MM.1S (cell line): Measurements from ENCODE around the gene UQCRH.

Source experiments
- DNase-seq: peaks from one replicate; pipeline ENCODE4 v3.0.0-alpha.2; 2015
- H2AFZ ChIP-seq: fragments of 300-600 bp; sonication (generic); 2 replicates; pipeline ENCODE4 v1.6.0; 2016; ENCODE audit warnings: antibody characterized with exemption, low read length
- H3F3A ChIP-seq: fragments of 300-600 bp; sonication (generic); 2 replicates; pipeline ENCODE4 v1.6.1; 2016; ENCODE audit warnings: mild to moderate bottlenecking, antibody characterized with exemption, low read length, moderate library complexity, mixed read lengths; ENCODE audit not compliant: insufficient read depth
- H3K27ac ChIP-seq: fragments of 300-600 bp; sonication (generic); 2 replicates; pipeline ENCODE4 v1.5.1; 2016; ENCODE audit warnings: mild to moderate bottlenecking, low read length
- H3K27me3 ChIP-seq: fragments of 300-600 bp; sonication (generic); replicated peaks from 2 replicates; pipeline ENCODE4 v1.6.0; 2016; ENCODE audit warnings: low read length; ENCODE audit not compliant: insufficient read depth
- H3K36me3 ChIP-seq: fragments of 300-600 bp; sonication (generic); replicated peaks from 2 replicates; pipeline ENCODE4 v1.6.1; 2016; ENCODE audit warnings: mild to moderate bottlenecking, low read length, mixed read lengths; ENCODE audit not compliant: insufficient read depth
- H3K4me1 ChIP-seq: fragments of 300-600 bp; sonication (generic); 2 replicates; pipeline ENCODE4 v1.6.1; 2016; ENCODE audit warnings: low read length, mixed read lengths
- H3K4me2 ChIP-seq: fragments of 300-600 bp; sonication (generic); 2 replicates; pipeline ENCODE4 v1.6.0; 2016; ENCODE audit warnings: low read depth, low read length
- H3K4me3 ChIP-seq: fragments of 300-600 bp; sonication (generic); 2 replicates; pipeline ENCODE4 v1.5.1; 2016; ENCODE audit warnings: low read length, mixed read lengths
- H3K79me2 ChIP-seq: fragments of 300-600 bp; sonication (generic); 2 replicates; pipeline ENCODE4 v1.6.1; 2016; ENCODE audit warnings: mixed run types, low read length, mixed read lengths
- H3K9ac ChIP-seq: fragments of 300-600 bp; sonication (generic); 2 replicates; pipeline ENCODE4 v1.6.1; 2016; ENCODE audit warnings: low read length, mixed read lengths
- H3K9me2 ChIP-seq: fragments of 300-600 bp; sonication (generic); replicated peaks from 2 replicates; pipeline ENCODE4 v1.6.1; 2016; ENCODE audit warnings: mild to moderate bottlenecking, low read length, mixed read lengths; ENCODE audit not compliant: insufficient read depth
- H3K9me3 ChIP-seq: fragments of 300-600 bp; sonication (generic); replicated peaks from 2 replicates; pipeline ENCODE4 v1.6.1; 2016; ENCODE audit warnings: mild to moderate bottlenecking, low read length, mixed read lengths; ENCODE audit not compliant: insufficient read depth
- H4K20me1 ChIP-seq: fragments of 300-600 bp; sonication (generic); 2 replicates; pipeline ENCODE4 v1.6.1; 2016; ENCODE audit warnings: mild to moderate bottlenecking, low read length, moderate library complexity, mixed read lengths; ENCODE audit not compliant: insufficient read depth
- EZH2 ChIP-seq: fragments of 300-600 bp; sonication (generic); optimal IDR thresholded peaks from 2 replicates; pipeline ENCODE3; 2017; ENCODE audit warnings: low read depth, mild to moderate bottlenecking, antibody characterized with exemption, low read length, mixed read lengths
- EZH2phosphoT487 ChIP-seq: fragments of 300-600 bp; sonication (generic); IDR thresholded peaks from 2 replicates; pipeline ENCODE4 v1.6.1; 2018; ENCODE audit warnings: antibody characterized with exemption, low read length
- TF ChIP-seq, protein P1 (sequence below): fragments of 300-600 bp; sonication (generic); IDR thresholded peaks from 2 replicates; pipeline ENCODE4 v1.5.1; 2016; ENCODE audit warnings: antibody characterized with exemption, low read length, mixed read lengths

UQCRH gene

GRCh38 chr1:46303038-46303871 is at the start of gene UQCRH, which contains the start of gene LRRC41:
Gene UQCRH, plus strand, starts transcription at chr1:46303698. Its CDS starts 69 bp downstream, at chr1:46303767.
Gene LRRC41, minus strand, starts transcription at chr1:46303616. Its CDS starts 294 bp downstream, at chr1:46303322.
- no peak for TF ChIP-seq EZH2
- no peak for TF ChIP-seq EZH2phosphoT487
- TF ChIP-seq, protein P1, sequence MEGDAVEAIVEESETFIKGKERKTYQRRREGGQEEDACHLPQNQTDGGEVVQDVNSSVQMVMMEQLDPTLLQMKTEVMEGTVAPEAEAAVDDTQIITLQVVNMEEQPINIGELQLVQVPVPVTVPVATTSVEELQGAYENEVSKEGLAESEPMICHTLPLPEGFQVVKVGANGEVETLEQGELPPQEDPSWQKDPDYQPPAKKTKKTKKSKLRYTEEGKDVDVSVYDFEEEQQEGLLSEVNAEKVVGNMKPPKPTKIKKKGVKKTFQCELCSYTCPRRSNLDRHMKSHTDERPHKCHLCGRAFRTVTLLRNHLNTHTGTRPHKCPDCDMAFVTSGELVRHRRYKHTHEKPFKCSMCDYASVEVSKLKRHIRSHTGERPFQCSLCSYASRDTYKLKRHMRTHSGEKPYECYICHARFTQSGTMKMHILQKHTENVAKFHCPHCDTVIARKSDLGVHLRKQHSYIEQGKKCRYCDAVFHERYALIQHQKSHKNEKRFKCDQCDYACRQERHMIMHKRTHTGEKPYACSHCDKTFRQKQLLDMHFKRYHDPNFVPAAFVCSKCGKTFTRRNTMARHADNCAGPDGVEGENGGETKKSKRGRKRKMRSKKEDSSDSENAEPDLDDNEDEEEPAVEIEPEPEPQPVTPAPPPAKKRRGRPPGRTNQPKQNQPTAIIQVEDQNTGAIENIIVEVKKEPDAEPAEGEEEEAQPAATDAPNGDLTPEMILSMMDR: no peak
- peak within 1 kb of the TSS; percentile 95 for H3K9ac ChIP-seq
- no peaks in the 10 kb centered on the region for H3K4me1 ChIP-seq
- H3K4me3 ChIP-seq: peak within 1 kb of the TSS; percentile 81
- H3K4me2 ChIP-seq: peak within 1 kb of the TSS; percentile 88
- peaks cover 20% of the 10 kb centered on the region for H4K20me1 ChIP-seq
- H3F3A ChIP-seq: peaks cover 12% of the 10 kb centered on the region
- H3K9me3 ChIP-seq: no peaks in the 10 kb centered on the region
- no peaks in the 10 kb centered on the region for H3K9me2 ChIP-seq
- peak within 1 kb of the TSS; percentile 88 for H2AFZ ChIP-seq
- H3K79me2 ChIP-seq: peaks cover 95% of the 10 kb centered on the region
- peak within 1 kb of the TSS; percentile 74 for H3K27ac ChIP-seq
- no peaks in the 10 kb centered on the region for H3K36me3 ChIP-seq
- no peaks in the 10 kb centered on the region for H3K27me3 ChIP-seq
- DNase-seq: peak; percentile 97

- Histone ChIP-seq H3K4me1 (no peaks in the 10 kb centered on the region), H4K20me1 (no peaks in the 10 kb centered on the region), H3K27ac (no peak overlapping the region), H3K36me3 (peaks cover 10% of the 10 kb centered on the region; the same call in 1 of the 2 replicates), H3K79me2 (peaks cover 65% of the 10 kb centered on the region), H3K4me2 (no peak overlapping the region), H3F3A (no peaks in the 10 kb centered on the region), H3K4me3 (no peak overlapping the region), H3K9ac (no peak overlapping the region), H3K9me3 (no peaks in the 10 kb centered on the region), H3K27me3 (no peaks in the 10 kb centered on the region), H2AFZ (no peak overlapping the region), H3K9me2 (no peaks in the 10 kb centered on the region)
- DNase-seq: no peak
- TF ChIP-seq EZH2 (no peak), EZH2phosphoT487 (no peak)
- TF ChIP-seq, protein P1: no peak
Observed at GRCh38 chr1:46254668-46255067, 48.8 kb upstream of the UQCRH start.

DNA sequence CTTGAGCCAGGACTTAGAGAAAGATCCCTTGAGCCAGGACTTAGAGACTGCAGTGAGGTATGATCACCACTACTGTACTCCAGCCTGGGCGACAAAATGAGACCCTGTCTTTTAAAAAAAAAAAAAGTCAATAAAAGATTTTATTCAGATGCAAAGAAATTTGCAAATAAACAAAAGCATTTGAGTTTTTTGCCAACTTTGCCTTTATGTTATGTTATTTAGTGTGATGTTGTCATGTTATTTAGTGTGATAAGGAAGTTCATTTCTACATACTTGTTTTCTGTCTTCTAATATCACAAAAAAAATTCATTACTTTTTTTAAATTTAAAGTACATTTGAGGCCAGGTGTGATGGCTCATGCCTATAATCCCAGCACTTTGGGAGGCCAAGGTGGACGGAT is 47.0 kb upstream of the UQCRH start:
- H3K4me2 ChIP-seq: no peak overlapping the region
- no peaks in the 10 kb centered on the region for H3K27me3 ChIP-seq
- H3K27ac ChIP-seq: no peak overlapping the region
- no peak overlapping the region for H2AFZ ChIP-seq
- H3K4me1 ChIP-seq: no peaks in the 10 kb centered on the region
- no peaks in the 10 kb centered on the region for H3F3A ChIP-seq
- TF ChIP-seq, protein P1: no peak
- TF ChIP-seq EZH2: no peak
- TF ChIP-seq EZH2phosphoT487: no peak
- H3K9me3 ChIP-seq: no peaks in the 10 kb centered on the region
- H3K9ac ChIP-seq: no peak overlapping the region
- DNase-seq: no peak
- H3K36me3 ChIP-seq: peaks cover 12% of the 10 kb centered on the region
- H4K20me1 ChIP-seq: no peaks in the 10 kb centered on the region
- H3K9me2 ChIP-seq: no peaks in the 10 kb centered on the region
- H3K79me2 ChIP-seq: peaks cover 62% of the 10 kb centered on the region
- H3K4me3 ChIP-seq: no peak overlapping the region
